ENCODE measurements around the gene ARSI.

DNA sequence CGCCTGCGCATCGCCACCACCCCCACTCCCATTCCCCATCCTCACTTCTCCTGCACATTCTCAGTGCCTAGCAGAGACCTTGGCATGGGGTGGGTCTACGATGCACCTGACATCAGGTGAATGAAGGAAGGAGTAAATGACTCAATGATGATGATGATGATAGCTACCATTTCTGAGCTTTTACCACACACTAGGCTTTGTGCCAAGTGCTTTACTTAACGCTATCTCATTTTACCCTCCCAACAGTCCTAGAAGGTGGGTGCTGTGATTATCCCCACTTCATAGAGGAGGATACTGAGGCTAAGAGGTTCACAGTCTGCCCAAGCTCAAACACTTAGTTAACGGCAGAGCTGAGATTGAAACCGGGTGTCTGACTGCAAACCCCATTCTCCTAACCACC is 40.2 kb downstream of the ARSI start:
- TF ChIP-seq, protein P1, sequence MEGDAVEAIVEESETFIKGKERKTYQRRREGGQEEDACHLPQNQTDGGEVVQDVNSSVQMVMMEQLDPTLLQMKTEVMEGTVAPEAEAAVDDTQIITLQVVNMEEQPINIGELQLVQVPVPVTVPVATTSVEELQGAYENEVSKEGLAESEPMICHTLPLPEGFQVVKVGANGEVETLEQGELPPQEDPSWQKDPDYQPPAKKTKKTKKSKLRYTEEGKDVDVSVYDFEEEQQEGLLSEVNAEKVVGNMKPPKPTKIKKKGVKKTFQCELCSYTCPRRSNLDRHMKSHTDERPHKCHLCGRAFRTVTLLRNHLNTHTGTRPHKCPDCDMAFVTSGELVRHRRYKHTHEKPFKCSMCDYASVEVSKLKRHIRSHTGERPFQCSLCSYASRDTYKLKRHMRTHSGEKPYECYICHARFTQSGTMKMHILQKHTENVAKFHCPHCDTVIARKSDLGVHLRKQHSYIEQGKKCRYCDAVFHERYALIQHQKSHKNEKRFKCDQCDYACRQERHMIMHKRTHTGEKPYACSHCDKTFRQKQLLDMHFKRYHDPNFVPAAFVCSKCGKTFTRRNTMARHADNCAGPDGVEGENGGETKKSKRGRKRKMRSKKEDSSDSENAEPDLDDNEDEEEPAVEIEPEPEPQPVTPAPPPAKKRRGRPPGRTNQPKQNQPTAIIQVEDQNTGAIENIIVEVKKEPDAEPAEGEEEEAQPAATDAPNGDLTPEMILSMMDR (conservative IDR thresholded peaks at IDR 0.05 in 1 of 2, IDR thresholded peaks at IDR 0.05 in 1 of 2; ENCODE audit: low read depth in 1 of 2, low read length in 2 of 2), result no peak
- TF ChIP-seq EZH2 (IDR thresholded peaks at IDR 0.05; ENCODE audit: low read length, missing control alignments), result no peak
